ENCODE results near the gene NBEA.
A peak's percentile ranks its signal among the peaks of the same experiment; 100 is the strongest.

NBEA gene

DNA sequence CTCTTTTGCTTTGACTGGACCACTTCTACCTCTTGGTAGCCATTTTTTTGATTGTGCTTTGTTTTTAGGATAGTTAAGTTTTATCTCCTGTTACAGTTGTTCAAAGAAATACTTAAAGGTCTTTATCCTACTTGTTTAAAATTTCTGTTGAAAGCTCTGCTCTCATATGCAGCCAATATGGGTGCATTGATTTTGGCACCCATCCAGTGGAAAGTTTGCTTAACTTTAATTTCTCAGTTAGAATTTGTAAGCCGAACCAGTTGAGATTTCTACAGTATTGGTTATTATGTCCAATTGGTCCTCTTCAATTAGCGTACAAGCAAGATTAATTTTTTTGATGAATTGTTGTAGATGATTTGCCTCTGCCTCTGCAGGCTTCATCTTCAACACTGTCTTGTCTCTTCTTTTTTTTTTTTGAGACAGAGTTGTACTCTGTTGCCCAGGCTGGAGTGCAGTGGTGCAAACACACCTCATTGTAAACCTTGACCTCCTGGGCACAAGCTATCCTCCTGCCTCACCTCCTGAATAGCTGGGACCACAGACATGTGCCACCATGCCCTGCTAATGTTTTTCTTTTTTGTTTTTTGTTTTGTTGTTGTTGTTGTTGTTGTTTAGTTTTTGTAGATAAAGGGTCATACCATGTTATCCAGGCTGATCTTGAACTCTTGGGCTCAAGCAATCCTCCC lies 469.1 kb downstream of the NBEA start:
- no peak for DNase-seq

DNA sequence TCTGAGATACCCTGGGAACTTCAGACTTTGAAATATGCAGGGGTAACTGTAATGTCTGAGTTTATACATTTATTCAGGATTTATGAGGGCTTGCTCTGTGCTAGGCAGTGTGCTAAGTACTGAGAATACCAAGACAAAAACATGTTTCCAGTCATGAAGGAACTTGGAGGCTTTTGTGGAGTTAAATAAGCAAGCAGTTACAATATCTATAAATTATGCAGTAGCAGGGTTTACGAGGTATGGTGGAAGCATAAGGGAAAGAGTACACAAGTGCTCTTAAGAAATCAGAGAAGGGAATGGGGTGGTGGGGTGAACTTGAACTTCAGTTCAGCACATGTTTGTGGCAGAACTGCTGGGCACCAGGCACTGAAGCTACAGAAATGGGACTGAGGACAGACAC lies 506.4 kb downstream of the NBEA start:
- no peak for DNase-seq

DNA sequence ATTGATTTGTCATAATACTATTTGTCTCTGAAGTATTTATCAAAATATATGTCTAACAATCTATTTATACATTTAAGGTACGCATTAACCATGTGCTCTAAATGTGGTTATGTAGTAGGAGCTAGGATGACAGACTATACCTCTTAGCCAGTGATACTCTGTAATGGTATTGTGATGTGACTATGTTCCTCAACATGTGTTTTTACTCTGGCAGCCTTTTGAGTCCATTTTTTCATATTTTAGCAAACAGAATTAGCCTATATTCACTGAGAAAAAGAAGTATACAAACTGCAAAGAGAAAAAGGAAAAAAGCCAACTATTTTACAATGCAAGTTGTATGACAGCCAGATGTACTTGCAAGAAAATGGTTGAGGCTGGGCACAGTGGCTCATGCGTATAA lies 507.8 kb downstream of the NBEA start:
- DNase-seq = no peak

DNA sequence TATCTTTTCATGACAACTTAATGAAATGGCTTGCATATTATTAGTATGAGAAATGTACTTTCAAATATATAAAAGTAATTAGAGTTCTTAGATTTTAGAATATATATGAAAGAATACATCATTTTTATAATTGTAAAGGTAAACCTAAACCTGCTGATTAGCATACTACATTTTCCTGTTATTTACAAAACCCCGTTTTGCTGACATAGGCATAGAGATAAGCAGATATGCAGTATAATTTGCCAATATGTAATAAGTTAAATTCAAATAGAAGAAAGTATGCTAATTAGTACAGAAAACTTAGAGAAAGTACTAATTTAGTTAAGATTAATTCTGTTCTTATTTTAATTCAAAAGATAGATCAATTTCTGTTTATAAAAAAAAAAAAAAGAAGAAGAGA lies 513.0 kb downstream of the NBEA start:
- no peak for DNase-seq

DNA sequence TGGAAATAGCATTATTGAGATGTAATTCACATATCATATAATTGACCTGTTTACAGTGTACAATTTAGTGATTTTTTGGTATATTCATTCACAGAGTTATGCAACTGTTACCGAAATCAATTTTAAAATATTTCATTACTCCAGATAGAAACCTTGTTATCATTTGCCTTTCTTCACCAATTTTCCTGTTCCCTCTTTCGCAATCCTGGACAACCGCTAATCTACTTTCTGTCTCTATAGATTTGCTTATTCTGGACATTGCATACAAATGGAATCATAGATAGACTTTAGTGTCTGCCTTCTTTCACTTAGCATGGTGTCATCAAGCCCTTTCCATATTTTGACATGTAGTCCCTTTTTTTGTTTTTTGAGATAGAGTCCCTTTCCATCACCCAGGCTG lies 515.2 kb downstream of the NBEA start:
- DNase-seq = no peak

DNA sequence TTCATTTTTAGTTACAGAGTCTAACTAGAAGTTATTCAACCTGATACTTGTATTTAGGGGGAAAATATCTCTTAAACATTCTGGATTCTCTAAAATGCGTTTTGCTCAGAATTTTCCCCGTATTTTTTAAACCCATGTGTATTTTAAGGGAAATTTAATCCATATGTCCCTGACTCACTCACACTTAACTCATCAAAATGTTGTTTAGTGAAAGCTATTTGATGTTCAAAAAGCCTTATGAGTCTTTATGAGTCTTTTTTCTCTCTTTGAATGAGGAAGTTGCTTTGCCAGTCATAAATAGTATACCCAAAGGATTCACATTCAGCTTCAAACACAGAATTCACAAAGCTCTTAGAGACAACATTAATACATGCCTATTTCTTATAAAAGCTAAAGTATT lies 518.0 kb downstream of the NBEA start:
- no peak for DNase-seq

DNA sequence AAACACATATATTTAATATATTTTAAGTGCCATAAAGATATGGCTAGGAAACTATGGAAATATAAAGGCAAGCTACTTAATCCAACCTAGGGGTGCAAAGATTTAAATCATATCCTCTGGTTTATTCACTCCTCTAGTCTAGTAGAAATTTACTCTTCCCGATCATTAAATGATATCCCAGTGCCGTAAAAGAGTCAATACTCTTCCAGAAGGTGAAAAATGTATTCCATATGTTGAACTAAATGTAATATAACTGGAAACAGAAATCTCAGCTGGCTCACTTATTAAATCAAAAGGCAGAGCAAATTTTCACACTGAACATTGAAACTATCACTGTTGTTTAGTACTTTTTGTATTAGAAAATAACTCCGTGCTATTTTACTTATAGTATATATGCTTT lies 523.3 kb downstream of the NBEA start:
- no peak for DNase-seq

DNA sequence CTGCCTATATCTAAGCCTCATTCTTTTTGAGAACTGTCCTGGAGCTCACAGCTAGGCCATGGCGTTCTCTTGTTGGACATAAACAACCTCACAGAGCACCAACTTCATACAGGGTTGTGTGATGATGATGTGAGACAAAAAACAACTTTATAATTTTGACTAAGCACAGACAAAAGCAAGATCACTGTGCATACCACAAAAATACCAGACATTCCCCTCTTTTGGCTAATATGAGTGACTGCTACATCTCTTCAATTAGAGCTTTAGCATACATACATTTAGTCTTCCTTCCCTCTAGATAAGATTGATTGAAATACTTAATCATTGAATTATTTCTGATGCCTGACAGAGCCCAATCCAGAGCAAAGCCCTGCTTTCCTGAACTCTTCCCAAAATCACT lies 526.1 kb downstream of the NBEA start:
- no peak for DNase-seq

DNA sequence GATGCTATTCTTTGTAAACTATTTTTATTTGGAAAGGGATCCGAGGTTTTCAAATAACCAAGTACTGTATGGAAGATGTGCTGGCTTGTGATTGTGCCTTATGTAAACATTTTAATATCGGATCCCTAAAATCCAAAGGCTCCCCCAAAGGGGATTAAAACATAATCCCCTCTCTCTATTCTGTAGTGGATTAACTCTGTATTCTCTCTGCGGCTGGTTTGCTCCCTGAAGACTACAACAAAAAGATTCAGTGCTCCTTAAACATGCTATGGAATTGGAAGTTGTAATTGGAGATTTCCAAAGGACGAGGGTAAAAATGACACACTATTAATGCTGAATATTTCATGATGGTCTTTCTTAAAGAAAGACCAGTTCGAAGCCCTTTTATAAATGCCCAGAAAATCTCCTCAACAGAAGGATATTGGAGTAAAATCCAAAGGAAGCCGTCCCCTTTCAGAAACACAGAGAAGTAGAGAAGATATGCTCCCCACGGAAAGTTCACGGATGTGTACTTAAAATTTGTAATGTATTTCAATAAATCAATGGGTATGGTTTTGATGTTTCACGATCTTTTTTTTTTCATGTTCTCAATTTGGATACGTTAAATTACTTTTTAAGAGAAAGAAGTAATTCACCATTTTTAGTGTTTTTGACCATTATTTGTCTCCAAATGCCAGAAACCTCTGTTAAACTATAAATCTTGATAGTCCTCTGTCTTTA lies 527.9 kb downstream of the NBEA start:
- DNase-seq = no peak

DNA sequence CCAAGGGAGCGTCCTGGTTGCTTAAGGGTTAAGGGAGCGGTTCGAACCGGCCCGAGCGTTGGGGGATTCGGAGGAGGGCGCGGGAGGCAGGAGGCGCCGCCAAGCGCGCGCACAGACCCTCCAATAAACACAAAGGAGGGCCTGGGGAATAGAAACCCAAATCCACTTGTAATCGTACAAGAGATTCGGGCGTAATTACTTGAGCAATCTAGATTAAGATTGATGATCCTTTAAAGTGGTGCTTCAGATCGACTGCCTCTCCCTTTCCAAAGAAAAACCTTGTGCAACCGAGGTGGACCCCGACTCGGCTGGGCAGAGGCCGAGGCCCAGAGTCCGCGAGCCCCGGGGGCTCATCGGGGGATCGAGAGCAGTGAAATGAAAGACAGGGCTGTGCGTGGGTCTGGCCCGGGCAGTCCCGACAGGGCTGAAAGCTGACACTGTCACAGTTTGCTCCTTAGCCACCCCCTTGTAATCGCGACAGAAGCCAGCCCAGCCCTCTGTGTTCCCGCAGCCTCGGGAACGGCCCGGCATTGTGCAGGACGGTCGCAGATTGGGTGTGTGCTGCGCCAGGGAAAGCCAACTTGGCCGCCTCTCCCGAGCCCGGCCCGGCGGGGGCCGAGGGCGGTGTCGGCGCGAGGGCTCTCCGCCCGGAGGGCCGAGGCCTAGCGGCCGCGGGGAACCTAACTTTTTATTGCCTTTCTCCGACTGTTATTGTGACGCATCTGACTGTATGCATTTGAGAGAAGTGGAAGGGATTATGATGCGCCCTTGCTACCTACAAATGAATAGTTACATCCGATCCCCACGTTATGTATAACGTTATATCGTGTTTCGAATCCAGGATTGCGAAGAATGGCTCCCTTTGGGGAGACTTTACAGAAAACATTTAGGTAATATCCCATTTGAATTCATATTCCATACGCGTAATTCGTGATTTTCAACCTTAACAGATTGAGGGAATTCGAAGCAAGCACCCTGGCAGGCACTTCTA lies 528.9 kb downstream of the NBEA start:
- no peak for DNase-seq

DNA sequence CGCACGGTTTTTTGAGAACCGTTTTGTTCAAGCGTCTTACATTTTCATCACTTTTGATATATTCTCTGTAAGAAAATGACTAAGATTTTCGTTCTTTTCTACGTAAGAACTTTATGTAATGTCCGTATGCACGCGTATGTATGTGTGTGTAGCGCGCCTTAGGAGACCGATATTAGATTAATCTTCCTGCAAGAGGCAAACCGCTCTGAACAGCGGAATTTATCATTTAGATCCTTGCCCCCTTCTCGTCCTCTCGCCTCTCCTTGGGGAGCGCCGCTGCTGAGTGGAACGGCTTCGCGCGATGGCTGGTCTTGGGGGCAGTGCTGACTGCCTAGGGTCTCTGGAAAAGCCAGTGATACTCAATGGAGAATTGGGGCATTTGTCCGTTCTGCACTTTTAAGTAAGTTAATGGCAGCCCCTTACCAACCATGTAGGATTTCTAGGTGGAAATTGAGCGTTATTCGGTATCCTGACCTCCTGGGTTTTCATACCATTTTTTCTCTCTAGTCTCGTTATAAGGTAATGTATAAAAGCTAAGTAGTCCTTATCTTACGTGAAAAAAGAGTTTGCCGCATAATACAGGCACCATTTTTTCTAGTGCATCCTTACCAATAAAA lies 529.7 kb downstream of the NBEA start:
- no peak for DNase-seq

DNA sequence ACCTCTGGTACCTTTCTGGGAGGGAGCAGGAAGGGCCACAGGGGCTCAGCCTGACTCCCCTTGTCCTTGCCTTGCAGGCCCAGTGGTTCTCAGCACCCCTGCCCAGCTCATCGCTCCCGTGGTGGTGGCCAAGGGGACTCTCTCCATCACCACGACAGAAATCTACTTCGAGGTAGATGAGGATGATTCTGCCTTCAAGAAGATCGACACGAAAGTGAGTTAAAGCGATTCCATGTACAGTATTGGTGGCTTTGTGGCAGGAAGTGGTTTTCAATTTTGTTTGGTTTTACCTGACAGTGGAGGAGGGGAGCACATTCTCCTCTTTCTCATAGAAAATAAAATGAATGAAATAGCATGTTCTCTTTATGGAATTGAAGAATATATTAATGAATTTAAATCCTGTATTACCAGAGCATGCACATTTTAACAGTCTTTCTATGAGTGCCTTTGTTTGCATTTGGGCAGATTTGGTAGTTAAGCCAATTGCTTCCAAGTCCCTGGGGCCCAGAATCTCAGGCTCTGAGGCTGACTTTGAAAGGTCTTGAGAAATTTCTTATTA lies 530.3 kb downstream of the NBEA start:
- DNase-seq = peak; percentile 15

DNA sequence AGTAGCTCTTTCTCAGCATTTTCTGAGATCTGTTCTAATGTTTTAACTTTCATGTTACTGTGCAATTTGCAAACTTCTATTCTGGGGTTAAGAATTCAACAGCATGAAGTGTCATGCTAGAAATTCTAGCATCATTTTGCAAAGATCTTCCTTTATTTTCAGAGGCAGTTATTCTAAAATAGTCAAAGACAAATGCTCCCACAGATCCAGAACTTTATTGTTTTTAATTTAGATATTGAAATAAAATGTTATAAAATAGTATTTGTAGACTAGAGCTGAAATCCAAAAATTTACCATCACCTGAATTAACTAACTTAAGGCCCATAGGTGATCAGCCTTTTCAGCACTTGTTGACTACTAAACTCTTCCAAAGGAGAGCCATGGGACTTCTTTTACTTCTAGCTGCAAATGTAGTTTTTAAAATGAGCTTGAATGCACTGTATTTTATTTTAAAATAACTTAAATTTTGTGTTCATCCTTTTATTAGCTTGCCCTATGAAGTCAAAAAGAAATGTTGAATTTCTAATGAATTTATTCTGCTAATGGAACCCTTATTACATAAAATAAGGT lies 531.2 kb downstream of the NBEA start:
- DNase-seq = no peak

DNA sequence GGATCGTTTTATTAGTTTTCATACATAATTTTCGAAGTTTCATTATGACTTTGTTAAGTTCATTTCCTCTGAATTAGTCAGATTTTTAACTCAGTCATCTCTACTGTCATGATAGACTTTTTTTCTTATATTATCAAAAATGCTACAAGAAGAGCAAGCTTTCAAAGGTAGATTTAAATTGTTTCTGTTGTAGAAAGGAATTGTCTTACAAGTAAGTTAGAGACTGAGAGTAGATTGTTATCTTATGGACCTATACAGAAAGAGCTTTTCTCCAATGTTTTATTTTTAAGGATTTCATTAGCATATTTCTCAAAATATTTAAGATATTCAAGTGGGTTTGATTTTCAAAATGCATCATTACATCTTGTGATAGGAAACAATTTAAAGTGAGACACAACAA lies 531.7 kb downstream of the NBEA start:
- no peak for DNase-seq

DNA sequence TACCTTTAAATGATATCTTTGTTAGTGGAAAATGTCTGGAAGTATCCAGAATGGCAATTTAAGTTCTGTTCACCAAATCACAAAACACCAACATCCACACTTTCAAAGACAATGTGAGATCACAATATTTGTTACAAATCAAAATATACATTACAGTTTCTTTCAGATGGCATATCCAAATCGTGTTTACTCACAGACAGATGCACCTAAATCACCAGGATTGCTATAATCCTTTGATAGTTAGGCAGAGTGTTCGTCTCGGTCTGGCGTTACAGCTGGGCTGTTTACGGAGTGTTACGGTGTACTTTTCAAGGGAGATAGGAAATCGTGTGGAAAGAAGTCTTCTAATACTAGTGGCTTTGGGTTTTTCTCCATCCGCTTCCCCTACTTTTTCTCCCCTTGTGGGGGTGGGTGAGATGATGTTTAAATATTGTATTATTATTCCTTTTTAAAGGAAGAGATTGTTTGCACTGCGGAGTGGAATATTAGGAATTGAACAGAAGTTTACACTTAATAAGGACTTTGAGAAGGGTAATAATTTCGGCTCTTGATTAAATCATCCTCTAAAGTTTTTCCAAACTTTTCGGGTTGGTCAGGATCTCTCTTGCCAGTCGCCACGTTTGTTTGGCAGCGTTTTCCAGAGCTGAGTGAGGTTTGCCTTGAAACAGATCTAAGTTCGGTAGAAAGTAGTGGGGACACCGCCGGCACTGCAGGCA lies 532.6 kb downstream of the NBEA start:
- no peak for DNase-seq

DNA sequence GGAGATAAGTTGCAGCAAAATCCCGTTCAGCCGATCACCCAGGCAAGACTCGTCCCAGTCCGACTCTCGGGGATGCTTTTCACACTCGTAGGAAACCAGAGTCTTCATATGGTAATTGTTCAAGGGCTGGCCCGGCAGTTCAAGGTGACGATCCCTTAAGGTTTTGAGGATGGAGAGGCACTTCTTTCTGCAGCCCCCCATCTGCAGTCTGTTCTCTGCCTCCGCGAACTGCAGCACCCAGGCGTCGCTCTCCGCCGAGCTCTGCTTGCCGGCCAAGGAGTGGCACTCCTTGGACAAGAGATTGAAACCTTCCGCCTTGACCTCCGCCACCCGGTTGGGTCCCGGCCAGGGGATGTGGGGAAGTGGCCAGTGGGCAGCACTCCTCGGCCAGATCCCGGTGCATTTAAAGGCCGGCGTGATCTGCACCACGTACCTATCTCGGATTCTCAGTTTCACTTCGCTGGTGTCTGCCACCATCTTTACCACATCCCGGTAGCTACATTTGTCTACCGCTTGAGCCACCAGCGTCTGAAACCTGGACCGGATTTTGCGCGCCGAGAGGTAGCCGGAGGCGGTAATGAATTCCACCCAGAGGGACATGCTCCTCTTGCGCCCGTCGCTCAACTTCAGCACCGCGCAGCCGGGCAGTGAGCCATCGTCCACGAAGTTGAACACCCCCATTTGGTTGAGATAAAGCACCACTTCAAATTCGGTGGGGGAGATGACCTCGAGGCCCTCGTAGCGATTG lies 533.3 kb downstream of the NBEA start:
- DNase-seq = peak; percentile 16

DNA sequence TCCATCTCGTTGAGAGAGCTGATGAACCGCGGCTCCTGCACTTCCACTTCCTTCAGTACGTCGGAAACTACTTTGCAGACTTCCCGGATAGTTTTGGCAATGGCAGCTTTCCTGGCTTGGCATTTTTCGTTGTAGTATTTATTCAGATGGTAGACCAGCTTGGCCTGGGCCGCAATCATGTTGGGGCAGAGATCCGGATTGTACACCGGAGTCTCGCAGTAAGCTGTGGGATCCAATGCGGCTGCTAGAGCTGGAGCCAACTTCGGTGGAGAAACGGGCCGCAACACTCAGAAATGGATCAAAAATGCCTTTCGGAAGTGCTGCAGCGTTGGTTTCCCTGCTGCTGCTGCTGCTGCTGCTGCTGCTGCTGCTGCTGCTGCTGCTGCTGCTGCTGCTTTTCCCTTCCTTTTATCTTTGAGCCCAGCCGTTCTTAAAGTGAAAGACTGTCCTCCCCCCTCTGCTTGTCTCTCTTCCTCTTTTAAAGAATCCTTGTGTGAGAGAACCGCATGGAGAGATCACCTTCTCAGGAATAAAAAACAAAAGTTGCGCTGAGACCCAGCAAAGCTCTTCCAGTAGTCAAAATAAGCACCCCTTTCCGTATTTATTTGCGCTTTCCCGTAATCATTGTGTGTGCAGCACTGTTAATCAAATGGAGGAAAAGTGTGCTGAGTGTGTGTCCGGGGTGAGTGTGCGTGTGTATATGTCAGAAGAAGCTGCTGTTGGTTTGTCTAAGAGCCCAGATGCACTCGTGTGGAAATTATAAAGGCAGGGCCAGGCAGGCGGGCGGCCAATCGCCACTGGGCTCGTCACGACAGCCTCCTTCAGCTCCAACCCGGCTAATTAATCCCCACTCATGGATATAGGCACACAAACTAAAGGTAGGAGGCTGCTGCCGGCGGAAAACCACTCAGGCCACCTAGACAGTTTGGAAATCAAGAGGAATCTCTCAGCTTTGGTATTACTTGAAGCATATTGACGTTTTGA lies 534.2 kb downstream of the NBEA start, which contains the start of gene MAB21L1:
Gene MAB21L1 (minus strand): TSS at position 730 of the 984 bp plus-strand sequence. CDS start 551 bp downstream, at position 179.
- no peak for DNase-seq

DNA sequence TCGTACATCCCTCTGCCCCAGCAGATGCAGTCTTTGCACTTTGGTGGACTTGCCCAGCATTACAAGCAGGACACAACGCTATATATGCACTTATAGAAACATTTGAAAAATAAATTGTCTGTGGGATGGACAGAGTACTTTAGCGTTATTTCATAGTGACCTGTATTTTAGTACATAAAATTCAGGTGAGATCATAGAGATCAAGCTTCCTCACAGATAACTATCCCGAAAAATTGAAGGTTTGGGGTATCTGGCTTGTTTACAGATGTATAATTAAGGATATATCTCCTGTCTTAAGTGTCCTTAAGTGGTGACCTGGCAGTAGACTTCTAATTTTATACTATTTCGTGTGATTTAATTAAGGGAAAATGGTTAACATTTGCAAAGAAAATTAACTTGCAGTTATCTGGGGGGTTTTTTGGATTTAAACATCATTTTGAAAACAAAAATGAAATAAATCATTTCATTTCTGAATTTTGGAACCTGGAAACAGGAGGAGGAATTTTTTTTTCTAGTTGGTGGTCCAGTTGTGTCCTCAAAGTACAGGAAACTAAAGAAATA lies 535.4 kb downstream of the NBEA start:
- no peak for DNase-seq

Data from activated CD4-positive, alpha-beta T cell treated with anti-CD3 and anti-CD28 coated beads, Interleukin-10, Interleukin-2, amounts not matched to agents 100 ng/mL and 50 ng/mL, durations not matched to agents 16 hours and 8 hours (primary cell).